Measurements from ENCODE around the gene C10orf105. TPM values are rescaled to one million over a fixed set of nuclear protein-coding genes. Genes with fewer than 3 reads are reported as not detected.

Gene C10orf105
- not detected for total RNA-seq

GRCh38 chr10:71719464-71720201, at the start of gene C10orf105:
TSS of gene C10orf105 (minus strand) at chr10:71719778. CDS start at chr10:71716337, 3,441 bp downstream.

Other genes with a start within 250 kb of the C10orf105 start
- under 1 TPM in 1 of 2 donors, not detected in 1; 0.69 TPM for gene VSIR, start 53.7 kb upstream of the C10orf105 start, total RNA-seq
- gene PSAP, start 131.5 kb upstream of the C10orf105 start, total RNA-seq = 1,000 to 10,000 TPM; 1,391 to 1,603 TPM
- 10 to 100 TPM; 15.8 to 23.6 TPM for gene CHST3, start 244.6 kb upstream of the C10orf105 start, total RNA-seq